ENCODE measurements around the gene CRACDL. TPM values are rescaled to one million over a fixed set of nuclear protein-coding genes. Genes with fewer than 3 reads are reported as not detected.
A peak's percentile ranks its signal among the peaks of the same experiment; 100 is the strongest.

CRACDL gene
- total and polyA plus RNA-seq, 2 of the 13 experiments (the other 11 are each of a cell fraction or from before 2014, with no cell fraction given) = 0.15 to 0.26 TPM

DNA sequence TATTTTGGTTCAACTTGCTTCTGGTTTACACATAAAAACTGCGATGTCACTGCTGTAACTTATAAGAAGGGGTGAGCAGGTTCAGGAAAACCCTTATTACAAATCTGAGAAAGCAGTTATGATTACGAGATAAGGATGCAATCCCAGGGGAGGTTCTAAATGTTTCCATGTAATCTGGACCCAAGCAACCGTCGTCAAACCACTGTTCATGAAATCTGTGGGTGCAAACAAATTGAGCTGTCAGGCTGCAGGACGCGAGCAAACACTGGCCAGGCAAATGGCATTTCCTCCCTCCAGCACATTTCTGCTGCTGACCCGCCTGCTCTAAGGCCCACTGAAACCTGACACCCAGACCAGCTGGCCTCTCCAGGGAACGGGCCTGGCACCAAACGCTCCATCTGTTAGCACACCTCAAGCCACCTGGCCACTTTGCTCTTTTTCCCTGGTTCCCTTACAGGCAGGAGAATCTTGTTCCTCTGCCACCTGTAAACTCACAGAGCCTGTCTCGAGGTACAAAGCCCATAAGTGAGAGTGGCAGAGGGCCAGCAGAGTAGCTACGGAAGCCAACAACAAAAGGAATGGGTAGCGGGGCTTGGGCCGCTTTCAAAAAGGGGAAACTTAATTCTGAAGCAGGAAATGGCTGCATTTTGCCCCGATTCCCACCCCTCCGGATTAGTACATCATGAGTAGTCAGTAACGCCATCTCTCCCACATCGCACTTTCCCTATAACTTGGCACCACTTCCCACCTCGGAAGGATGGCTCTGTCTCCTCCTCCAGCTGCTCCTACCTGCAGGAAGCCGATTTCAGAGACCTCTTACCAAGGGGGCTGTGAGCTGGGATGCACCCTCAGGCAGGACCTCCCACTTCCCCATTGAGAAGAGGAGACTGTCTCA is 26.5 kb downstream of the CRACDL start (continued):
- TF ChIP-seq CBX5 (CRISPR knock-in tag; IDR thresholded peaks at IDR 0.05; ENCODE audit: borderline replicate concordance) (peak; percentile 83), ZNF468 (CRISPR knock-in tag; IDR thresholded peaks at IDR 0.05) (no peak), ZBTB21 (CRISPR knock-in tag; IDR thresholded peaks at IDR 0.05) (no peak), NFKBIZ (CRISPR knock-in tag; IDR thresholded peaks at IDR 0.05) (no peak), GATAD1 (CRISPR knock-in tag; IDR thresholded peaks at IDR 0.05) (no peak), GTF2F1 (IDR thresholded peaks at IDR 0.05; ENCODE audit: low read length) (no peak), SSRP1 (CRISPR knock-in tag; IDR thresholded peaks at IDR 0.05) (no peak), YY1 (IDR thresholded peaks at IDR 0.05; ENCODE audit: insufficient read depth, insufficient replicate concordance, low read depth, low read length) (no peak)
- TF ChIP-seq, protein P1, sequence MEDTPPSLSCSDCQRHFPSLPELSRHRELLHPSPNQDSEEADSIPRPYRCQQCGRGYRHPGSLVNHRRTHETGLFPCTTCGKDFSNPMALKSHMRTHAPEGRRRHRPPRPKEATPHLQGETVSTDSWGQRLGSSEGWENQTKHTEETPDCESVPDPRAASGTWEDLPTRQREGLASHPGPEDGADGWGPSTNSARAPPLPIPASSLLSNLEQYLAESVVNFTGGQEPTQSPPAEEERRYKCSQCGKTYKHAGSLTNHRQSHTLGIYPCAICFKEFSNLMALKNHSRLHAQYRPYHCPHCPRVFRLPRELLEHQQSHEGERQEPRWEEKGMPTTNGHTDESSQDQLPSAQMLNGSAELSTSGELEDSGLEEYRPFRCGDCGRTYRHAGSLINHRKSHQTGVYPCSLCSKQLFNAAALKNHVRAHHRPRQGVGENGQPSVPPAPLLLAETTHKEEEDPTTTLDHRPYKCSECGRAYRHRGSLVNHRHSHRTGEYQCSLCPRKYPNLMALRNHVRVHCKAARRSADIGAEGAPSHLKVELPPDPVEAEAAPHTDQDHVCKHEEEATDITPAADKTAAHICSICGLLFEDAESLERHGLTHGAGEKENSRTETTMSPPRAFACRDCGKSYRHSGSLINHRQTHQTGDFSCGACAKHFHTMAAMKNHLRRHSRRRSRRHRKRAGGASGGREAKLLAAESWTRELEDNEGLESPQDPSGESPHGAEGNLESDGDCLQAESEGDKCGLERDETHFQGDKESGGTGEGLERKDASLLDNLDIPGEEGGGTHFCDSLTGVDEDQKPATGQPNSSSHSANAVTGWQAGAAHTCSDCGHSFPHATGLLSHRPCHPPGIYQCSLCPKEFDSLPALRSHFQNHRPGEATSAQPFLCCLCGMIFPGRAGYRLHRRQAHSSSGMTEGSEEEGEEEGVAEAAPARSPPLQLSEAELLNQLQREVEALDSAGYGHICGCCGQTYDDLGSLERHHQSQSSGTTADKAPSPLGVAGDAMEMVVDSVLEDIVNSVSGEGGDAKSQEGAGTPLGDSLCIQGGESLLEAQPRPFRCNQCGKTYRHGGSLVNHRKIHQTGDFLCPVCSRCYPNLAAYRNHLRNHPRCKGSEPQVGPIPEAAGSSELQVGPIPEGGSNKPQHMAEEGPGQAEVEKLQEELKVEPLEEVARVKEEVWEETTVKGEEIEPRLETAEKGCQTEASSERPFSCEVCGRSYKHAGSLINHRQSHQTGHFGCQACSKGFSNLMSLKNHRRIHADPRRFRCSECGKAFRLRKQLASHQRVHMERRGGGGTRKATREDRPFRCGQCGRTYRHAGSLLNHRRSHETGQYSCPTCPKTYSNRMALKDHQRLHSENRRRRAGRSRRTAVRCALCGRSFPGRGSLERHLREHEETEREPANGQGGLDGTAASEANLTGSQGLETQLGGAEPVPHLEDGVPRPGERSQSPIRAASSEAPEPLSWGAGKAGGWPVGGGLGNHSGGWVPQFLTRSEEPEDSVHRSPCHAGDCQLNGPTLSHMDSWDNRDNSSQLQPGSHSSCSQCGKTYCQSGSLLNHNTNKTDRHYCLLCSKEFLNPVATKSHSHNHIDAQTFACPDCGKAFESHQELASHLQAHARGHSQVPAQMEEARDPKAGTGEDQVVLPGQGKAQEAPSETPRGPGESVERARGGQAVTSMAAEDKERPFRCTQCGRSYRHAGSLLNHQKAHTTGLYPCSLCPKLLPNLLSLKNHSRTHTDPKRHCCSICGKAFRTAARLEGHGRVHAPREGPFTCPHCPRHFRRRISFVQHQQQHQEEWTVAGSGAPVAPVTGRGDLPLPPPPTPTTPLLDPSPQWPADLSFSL (CRISPR knock-in tag; IDR thresholded peaks at IDR 0.05) = no peak
- TF ChIP-seq, protein P2, sequence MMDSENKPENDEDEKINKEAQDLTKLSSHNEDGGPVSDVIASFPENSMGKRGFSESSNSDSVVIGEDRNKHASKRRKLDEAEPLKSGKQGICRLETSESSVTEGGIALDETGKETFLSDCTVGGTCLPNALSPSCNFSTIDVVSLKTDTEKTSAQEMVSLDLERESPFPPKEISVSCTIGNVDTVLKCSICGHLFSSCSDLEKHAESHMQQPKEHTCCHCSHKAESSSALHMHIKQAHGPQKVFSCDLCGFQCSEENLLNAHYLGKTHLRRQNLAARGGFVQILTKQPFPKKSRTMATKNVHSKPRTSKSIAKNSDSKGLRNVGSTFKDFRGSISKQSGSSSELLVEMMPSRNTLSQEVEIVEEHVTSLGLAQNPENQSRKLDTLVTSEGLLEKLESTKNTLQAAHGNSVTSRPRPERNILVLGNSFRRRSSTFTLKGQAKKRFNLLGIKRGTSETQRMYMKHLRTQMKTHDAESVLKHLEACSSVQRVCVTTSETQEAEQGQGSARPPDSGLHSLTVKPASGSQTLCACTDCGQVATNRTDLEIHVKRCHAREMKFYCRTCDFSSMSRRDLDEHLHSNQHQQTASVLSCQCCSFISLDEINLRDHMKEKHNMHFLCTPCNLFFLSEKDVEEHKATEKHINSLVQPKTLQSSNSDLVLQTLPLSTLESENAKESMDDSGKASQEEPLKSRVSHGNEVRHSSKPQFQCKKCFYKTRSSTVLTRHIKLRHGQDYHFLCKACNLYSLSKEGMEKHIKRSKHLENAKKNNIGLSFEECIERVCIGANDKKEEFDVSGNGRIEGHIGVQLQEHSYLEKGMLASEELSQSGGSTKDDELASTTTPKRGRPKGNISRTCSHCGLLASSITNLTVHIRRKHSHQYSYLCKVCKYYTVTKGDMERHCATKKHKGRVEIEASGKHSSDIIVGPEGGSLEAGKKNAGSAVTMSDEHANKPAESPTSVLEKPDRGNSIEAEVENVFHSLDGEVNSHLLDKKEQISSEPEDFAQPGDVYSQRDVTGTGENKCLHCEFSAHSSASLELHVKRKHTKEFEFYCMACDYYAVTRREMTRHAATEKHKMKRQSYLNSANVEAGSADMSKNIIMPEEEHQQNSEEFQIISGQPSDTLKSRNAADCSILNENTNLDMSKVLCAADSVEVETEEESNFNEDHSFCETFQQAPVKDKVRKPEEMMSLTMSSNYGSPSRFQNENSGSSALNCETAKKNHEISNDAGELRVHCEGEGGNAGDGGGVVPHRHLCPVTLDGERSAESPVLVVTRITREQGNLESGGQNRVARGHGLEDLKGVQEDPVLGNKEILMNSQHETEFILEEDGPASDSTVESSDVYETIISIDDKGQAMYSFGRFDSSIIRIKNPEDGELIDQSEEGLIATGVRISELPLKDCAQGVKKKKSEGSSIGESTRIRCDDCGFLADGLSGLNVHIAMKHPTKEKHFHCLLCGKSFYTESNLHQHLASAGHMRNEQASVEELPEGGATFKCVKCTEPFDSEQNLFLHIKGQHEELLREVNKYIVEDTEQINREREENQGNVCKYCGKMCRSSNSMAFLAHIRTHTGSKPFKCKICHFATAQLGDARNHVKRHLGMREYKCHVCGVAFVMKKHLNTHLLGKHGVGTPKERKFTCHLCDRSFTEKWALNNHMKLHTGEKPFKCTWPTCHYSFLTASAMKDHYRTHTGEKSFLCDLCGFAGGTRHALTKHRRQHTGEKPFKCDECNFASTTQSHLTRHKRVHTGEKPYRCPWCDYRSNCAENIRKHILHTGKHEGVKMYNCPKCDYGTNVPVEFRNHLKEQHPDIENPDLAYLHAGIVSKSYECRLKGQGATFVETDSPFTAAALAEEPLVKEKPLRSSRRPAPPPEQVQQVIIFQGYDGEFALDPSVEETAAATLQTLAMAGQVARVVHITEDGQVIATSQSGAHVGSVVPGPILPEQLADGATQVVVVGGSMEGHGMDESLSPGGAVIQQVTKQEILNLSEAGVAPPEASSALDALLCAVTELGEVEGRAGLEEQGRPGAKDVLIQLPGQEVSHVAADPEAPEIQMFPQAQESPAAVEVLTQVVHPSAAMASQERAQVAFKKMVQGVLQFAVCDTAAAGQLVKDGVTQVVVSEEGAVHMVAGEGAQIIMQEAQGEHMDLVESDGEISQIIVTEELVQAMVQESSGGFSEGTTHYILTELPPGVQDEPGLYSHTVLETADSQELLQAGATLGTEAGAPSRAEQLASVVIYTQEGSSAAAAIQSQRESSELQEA (CRISPR knock-in tag; IDR thresholded peaks at IDR 0.05; ENCODE audit: not compliant biosample characterization) = no peak
- TF ChIP-seq, protein P3, sequence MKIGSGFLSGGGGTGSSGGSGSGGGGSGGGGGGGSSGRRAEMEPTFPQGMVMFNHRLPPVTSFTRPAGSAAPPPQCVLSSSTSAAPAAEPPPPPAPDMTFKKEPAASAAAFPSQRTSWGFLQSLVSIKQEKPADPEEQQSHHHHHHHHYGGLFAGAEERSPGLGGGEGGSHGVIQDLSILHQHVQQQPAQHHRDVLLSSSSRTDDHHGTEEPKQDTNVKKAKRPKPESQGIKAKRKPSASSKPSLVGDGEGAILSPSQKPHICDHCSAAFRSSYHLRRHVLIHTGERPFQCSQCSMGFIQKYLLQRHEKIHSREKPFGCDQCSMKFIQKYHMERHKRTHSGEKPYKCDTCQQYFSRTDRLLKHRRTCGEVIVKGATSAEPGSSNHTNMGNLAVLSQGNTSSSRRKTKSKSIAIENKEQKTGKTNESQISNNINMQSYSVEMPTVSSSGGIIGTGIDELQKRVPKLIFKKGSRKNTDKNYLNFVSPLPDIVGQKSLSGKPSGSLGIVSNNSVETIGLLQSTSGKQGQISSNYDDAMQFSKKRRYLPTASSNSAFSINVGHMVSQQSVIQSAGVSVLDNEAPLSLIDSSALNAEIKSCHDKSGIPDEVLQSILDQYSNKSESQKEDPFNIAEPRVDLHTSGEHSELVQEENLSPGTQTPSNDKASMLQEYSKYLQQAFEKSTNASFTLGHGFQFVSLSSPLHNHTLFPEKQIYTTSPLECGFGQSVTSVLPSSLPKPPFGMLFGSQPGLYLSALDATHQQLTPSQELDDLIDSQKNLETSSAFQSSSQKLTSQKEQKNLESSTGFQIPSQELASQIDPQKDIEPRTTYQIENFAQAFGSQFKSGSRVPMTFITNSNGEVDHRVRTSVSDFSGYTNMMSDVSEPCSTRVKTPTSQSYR (CRISPR knock-in tag; IDR thresholded peaks at IDR 0.05; ENCODE audit: borderline replicate concordance) = no peak; the same call in 1 of the 2 replicates
